Coronary artery (tissue), 2 donors: Measurements from ENCODE around the gene ERP27.

ENCODE experiments used
- DNase-seq: peaks from one replicate; pipeline ENCODE4 v3.0.0-alpha.2; 2017; ENCODE audit warnings: low spot score
- H3K27ac ChIP-seq, 2 donors: fragments of 200-600 bp; sonication (generic); one replicate each; pipeline ENCODE4 v1.5.1; 2016 to 2019
- H3K4me3 ChIP-seq: fragments of 200-600 bp; sonication (generic); 2 replicates; pipeline ENCODE4 v1.5.1; 2016; ENCODE audit warnings: mild to moderate bottlenecking, moderate library complexity
- TF ChIP-seq, protein P1 (sequence below): fragments of 200-600 bp; sonication (generic); IDR thresholded peaks from one replicate; pipeline ENCODE4 v1.5.1; 2019; ENCODE audit warnings: antibody characterized with exemption

Gene ERP27

DNA sequence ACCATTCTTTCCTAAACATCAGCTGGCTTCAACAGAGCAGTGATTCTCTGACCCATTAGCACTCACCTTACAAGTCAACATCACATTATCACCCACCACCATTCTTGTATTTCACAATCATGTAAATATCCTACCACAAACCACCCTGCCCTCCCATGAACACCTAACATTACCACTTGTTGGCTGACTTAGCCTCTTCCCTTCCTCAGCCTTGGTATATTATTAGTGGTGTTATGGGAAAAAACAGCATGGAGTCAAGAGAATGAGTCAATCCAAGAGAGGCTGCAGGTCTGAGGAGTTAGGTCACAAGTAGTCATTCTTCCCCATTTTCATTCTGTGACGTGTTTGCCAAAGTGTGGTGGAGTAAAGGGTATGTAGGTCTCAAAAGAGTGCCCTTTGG is 30.4 kb downstream of the ERP27 start:
- TF ChIP-seq, protein P1, sequence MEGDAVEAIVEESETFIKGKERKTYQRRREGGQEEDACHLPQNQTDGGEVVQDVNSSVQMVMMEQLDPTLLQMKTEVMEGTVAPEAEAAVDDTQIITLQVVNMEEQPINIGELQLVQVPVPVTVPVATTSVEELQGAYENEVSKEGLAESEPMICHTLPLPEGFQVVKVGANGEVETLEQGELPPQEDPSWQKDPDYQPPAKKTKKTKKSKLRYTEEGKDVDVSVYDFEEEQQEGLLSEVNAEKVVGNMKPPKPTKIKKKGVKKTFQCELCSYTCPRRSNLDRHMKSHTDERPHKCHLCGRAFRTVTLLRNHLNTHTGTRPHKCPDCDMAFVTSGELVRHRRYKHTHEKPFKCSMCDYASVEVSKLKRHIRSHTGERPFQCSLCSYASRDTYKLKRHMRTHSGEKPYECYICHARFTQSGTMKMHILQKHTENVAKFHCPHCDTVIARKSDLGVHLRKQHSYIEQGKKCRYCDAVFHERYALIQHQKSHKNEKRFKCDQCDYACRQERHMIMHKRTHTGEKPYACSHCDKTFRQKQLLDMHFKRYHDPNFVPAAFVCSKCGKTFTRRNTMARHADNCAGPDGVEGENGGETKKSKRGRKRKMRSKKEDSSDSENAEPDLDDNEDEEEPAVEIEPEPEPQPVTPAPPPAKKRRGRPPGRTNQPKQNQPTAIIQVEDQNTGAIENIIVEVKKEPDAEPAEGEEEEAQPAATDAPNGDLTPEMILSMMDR, result no peak
- Histone ChIP-seq H3K4me3 (no peak overlapping the region), H3K27ac (no peak overlapping the region)
- no peak for DNase-seq

DNA sequence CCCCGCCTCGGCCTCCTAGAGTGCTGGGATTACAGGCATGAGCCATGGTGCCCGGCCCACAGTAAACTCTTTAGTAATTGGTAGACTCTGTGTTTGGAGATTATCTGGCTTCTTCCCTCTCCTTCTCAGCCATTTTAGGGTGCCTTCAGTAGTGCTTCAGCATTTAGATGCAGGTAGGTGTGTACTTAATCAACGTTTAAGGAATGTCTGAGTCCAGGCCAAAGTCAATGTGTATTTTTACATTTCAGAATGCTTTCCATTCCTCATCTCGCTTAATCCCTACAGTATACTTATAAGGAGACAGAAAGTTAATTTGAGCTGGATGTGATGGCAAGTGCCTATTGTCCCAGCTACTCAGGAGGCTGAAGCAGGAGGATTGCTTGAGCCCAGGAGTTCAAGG is 32.2 kb downstream of the ERP27 start:
- no peak for DNase-seq
- Histone ChIP-seq H3K4me3 (no peak overlapping the region), H3K27ac (peak overlapping the region; percentile 61 to 68)
- TF ChIP-seq, protein P1, result no peak

DNA sequence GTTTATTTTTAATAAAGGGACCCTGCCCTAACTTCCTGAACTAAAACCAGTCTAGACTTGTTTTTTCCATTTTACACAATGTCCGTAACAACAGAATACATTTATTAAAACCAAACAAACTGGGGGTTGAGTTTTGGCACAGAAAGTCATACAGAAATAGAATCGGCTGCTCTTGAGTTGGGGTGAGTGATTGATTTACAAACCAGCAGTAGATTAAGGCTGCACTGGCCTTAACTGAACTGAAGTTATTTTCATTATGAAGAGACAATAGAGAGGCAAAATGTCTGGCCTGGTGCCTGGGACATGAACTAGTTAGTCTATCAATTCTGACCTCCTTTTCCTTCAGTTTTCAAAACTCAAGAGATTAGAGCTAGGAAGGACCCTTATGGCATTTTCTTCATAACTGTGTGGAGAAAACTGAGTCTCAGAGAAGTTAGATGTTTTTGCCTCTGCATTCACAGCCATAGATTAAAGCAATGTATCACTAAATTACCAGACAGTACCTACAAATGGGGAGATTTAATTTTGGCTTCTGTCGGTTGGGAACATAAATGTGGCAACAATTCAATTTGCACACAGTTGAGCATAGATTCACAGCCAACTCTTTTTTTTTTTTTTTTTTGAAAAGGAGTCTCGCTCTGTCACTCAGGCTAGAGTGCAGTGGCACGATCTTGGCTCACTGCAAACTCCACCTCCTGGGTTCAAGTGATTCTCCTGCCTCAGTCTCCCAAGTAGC is 32.9 kb downstream of the ERP27 start:
- H3K4me3 ChIP-seq, result peak overlapping the region; percentile 22
- no peak for DNase-seq
- TF ChIP-seq, protein P1, result no peak
- peak overlapping the region; percentile 61 to 68 for H3K27ac ChIP-seq

DNA sequence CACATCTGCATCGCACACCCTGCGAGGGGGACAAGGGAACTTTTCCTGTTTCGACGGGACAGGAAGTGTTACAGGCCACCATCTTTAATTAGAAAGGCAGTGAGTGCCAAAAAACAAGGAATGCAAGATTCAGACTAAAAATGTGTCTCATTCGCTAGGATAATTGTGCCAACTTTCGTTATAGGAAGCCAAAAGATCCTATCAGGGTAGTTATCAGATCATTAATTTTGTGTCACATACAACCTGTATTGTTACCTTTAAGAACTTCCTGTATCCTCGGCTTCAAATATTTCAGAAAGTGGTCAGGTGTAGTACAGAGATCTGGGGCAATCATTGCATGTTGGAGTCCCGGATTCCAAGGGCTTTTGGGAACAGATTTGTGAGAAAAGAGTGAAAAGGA is 33.5 kb downstream of the ERP27 start:
- Histone ChIP-seq H3K27ac (peak overlapping the region; percentile 61 to 68), H3K4me3 (peak overlapping the region; percentile 22)
- no peak for DNase-seq
- TF ChIP-seq, protein P1, result no peak

DNA sequence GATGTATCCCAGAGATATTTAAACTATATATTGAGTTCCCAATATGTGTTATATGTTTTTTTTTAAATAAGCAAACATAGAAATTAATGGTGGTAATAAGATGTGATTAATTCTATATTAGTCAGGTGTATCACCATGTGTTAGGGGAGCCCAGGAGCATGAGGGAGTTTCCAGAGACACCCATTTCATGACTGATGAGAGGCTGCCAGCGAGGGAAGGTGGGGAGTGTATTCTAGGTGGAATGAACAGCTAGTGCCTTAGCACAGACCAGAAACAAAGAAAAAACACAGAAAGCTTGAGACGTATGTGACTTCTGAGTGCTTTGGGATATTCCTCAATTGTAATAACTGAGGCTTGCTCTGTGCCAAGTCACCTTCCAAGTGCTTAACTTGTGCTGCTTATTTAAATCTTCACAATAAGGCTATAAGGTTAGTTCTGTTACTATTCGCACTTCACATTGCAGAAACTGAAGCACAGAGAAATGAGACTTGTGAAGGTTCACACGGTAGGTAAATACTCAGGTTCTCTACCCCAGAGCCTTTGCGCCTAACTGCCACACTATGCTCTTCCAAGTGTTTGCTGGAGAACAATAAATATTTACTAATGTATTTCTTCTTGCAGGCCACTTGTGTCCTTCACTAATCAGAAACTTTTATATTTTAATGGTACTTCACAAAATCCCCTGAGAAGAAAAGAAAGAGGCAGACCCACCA is 34.8 kb downstream of the ERP27 start:
- peak overlapping the region; percentile 39 to 68 for H3K27ac ChIP-seq
- H3K4me3 ChIP-seq, result no peak overlapping the region
- TF ChIP-seq, protein P1, result no peak
- no peak for DNase-seq

DNA sequence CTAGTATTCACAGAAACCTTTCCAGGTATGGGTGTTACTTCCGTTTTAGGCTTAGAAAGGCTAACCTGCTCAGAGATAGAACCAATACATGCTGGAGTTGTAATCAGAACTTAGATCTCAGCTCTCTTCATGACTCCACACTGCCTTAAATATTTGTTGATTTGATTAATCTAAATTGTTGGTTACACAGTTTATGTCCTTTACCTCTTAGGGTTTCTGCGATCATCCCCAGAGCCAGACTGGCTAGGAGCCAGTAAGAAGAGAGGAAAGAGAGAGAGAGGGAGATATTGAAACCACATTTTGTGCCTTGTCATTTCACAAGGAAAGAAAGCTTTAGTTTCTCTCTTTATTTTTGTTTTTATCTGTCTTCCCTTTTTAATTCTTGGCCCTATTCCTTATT is 35.9 kb downstream of the ERP27 start:
- Histone ChIP-seq H3K4me3 (no peak overlapping the region), H3K27ac (peak overlapping the region; percentile 39 to 69)
- DNase-seq, result no peak
- TF ChIP-seq, protein P1, result no peak

DNA sequence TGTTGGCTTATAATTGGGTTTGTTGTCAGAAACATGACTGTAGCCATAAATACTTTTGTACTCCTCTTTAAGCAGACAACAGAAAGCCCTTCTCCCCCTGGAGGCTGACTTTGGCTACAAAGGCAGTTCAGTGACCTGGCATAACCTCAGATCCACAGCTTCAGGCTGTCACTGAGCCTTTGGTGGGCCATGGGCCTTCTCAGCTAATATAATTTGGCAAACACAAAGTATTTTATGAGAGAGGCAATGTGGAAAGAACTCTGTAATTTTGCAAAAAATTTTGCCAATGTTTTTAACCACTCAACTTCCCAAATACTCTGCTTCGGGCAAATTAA is 37.1 kb downstream of the ERP27 start:
- peak overlapping the region in 1 of 2 donors; percentile 43 for H3K27ac ChIP-seq
- DNase-seq, result no peak

More for the DNA sequence above, 37.1 kb downstream of the ERP27 start:
- TF ChIP-seq, protein P1, result no peak
- H3K4me3 ChIP-seq, result no peak overlapping the region
